Epithelial cell of alveolus of lung (primary cell): Measurements from ENCODE around the gene SLC12A3. TPM values are rescaled to one million over a fixed set of nuclear protein-coding genes. Genes with fewer than 3 reads are reported as not detected.

Experiments used
- total RNA-seq: library from RNA; depleted of rRNA; stranded (reverse); fragments of >200 nt; gene quantifications from 2 replicates; pipeline ENCODE4 v1.2.1, GENCODE V29; 2015

The SLC12A3 gene, protein sequence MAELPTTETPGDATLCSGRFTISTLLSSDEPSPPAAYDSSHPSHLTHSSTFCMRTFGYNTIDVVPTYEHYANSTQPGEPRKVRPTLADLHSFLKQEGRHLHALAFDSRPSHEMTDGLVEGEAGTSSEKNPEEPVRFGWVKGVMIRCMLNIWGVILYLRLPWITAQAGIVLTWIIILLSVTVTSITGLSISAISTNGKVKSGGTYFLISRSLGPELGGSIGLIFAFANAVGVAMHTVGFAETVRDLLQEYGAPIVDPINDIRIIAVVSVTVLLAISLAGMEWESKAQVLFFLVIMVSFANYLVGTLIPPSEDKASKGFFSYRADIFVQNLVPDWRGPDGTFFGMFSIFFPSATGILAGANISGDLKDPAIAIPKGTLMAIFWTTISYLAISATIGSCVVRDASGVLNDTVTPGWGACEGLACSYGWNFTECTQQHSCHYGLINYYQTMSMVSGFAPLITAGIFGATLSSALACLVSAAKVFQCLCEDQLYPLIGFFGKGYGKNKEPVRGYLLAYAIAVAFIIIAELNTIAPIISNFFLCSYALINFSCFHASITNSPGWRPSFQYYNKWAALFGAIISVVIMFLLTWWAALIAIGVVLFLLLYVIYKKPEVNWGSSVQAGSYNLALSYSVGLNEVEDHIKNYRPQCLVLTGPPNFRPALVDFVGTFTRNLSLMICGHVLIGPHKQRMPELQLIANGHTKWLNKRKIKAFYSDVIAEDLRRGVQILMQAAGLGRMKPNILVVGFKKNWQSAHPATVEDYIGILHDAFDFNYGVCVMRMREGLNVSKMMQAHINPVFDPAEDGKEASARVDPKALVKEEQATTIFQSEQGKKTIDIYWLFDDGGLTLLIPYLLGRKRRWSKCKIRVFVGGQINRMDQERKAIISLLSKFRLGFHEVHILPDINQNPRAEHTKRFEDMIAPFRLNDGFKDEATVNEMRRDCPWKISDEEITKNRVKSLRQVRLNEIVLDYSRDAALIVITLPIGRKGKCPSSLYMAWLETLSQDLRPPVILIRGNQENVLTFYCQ
- not detected in 2 replicates for total RNA-seq

DNA sequence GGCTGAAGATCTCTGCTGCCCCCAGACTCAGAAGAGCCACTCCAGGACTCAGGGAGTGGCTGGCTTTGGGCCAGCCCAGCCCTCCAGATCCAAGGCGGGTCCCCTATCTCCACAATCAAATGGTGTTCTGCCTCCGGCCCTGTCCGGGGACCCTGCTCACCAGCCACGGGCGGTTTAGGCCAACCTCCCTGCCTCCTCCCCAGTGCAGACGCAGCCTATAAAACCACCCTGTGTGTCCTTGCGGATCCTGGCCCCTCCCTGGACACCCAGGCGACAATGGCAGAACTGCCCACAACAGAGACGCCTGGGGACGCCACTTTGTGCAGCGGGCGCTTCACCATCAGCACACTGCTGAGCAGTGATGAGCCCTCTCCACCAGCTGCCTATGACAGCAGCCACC, at the start of gene SLC12A3:
Gene SLC12A3 (plus strand): TSS at position 248 of the 400 bp plus-strand sequence. CDS start 29 bp downstream, at position 277.

DNA sequence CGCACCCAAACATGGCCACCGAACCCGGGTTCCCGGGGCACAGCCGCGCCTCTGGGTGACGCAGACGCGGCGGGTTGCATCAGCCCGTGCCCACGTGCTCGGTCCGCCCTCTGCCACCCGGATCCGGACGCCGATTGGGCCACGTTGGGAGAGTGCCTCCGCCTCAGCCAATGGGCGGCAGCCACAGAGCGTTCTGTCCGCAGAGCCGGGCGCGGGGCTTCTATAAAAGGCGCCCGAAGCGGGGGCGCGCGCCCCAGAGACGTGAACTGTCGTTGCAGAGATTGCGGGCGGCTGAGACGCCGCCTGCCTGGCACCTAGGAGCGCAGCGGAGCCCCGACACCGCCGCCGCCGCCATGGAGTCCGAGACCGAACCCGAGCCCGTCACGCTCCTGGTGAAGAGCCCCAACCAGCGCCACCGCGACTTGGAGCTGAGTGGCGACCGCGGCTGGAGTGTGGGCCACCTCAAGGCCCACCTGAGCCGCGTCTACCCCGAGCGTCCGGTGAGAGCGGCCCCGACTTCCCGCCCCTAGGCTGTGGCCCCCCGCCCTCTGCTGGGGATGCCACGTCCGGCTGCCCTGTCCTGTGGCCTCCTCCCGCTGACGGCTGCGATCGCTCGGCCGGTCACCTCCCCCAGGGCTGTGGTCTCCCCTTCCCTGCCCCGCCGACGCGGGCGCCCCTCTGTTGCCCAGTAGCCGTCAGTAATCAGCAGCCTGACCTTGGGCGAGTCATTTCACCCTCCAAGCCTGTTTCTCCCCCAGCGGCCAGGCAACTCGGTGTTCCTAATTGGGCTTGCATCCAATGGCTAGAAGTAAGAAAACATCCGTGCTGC, 67.1 kb downstream of the SLC12A3 start, which contains the start of gene HERPUD1:
Gene HERPUD1 (plus strand): TSS at position 251 of the 829 bp plus-strand sequence. CDS start 103 bp downstream, at position 354.

GRCh38 chr16:56961851-56962281, 96.9 kb downstream of the SLC12A3 start, which contains the start of gene CETP:
Gene CETP, plus strand, starts transcription at chr16:56961950. Its CDS starts 30 bp downstream, at chr16:56961980.

Other genes starting within 250 kb of the SLC12A3 start
- 254 and 593 TPM in 2 replicates for gene MT1E, start 239.4 kb upstream of the SLC12A3 start, total RNA-seq
- 10.9 and 12.5 TPM in 2 replicates for gene MT1M, start 232.5 kb upstream of the SLC12A3 start, total RNA-seq
- gene MT1A, start 226.5 kb upstream of the SLC12A3 start, total RNA-seq: 22.4 and 82.3 TPM in 2 replicates
- gene MT1B, start 213.3 kb upstream of the SLC12A3 start, total RNA-seq: not detected in 2 replicates
- 1.3 and 5.2 TPM in 2 replicates for gene MT1F, start 207.2 kb upstream of the SLC12A3 start, total RNA-seq
- 18.6 and 78.2 TPM in 2 replicates for gene MT1G, start 197.1 kb upstream of the SLC12A3 start, total RNA-seq
- not detected in 2 replicates for gene MT1H, start 195.4 kb upstream of the SLC12A3 start, total RNA-seq
- gene MT1X, start 182.7 kb upstream of the SLC12A3 start, total RNA-seq: 183 and 239 TPM in 2 replicates
- 40.2 and 73.8 TPM in 2 replicates for gene NUP93, start 135.1 kb upstream of the SLC12A3 start, total RNA-seq
- 143 and 171 TPM in 2 replicates for gene HERPUD1, start 66.9 kb downstream of the SLC12A3 start, total RNA-seq
- 0.40 and 0.91 TPM in 2 replicates for gene CETP, start 96.7 kb downstream of the SLC12A3 start, total RNA-seq
- 7.3 and 9.6 TPM in 2 replicates for gene NLRC5, start 124.3 kb downstream of the SLC12A3 start, total RNA-seq
- gene CPNE2, start 227.4 kb downstream of the SLC12A3 start, total RNA-seq: 24.8 and 25.2 TPM in 2 replicates